Right renal cortex interstitium (tissue), 3 donors: ENCODE data around the gene PHOX2A. TPM values are rescaled to one million over a fixed set of nuclear protein-coding genes. Genes with fewer than 3 reads are reported as not detected.
"Not testable (repeated sequence)": the region's sequence is repeated elsewhere in the genome, so short reads cannot be mapped to it uniquely, and the experiment has no call there.

Source experiments
- DNase-seq, 3 donors: peaks; one replicate each; pipeline ENCODE4 v3.0.0-alpha.2; 2013; ENCODE audit warnings: low read depth in 3 of 3, low spot score in 2 of 3
- polyA plus RNA-seq, 3 donors: library from polyadenylated mRNA; unstranded; fragments of 120-200 nt; gene quantifications; one replicate each; pipeline ENCODE4 v1.2.1, GENCODE V29; 2013; ENCODE audit not compliant: insufficient read length in 3 of 3

The PHOX2A gene
- polyA plus RNA-seq: not detected

- no peak for DNase-seq
Observed at GRCh38 chr11:72244060-72244360, at the start of gene PHOX2A. Gene PHOX2A (minus strand): TSS chr11:72244176. CDS start chr11:72244004, 172 bp downstream.

DNA sequence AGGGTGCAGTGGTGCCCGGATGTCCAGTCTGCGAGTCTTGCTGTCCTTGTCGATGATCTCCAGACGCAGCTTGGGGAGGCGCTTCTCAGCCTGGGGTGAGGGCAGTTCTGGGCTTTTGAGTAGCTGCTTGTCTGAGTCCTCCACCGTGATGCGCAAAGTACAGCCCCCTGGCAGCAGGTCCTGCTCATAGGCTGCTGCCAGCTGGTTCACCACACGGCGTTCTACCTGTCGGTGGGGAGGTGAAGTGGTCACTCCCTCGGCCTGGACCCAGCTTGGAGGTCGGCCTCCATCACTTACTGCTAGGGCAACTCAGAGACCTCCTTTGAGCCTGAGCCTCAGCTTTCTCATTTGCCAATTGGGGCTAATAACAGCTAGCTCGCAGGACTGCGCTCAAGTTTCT lies 49.4 kb upstream of the PHOX2A start:
- no peak for DNase-seq

DNA sequence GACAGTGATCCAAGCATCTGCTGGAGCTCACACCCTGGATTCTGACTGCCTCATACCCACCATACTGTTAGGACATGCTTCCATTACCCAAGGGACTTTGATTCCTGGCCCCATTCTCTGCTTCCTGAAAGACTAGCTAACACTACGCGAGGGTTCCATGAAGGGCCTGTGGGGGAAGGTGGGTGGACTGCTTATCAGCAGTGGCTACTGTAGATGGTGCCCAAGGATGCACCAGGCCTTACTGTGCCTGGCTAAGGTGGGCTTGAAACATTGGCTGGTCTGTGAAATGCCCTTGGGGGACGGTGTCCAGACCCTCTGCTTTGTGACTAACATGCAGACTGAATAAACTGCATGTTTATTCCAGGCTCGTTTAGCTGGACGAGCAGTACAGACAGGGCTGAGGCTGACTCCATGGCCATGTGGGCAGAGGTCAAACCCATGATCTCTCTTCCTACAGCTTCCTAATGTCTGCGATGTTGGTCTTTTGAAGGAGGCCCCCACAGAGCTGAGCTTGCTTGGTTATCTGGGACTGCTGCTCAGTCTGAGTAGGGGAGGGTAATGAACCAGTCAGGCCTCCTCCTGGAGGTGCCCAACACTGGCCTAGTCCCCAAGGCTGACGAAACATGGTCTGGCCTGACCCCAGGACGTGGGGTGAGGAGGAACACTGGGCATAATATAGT lies 48.3 kb upstream of the PHOX2A start:
- no peak for DNase-seq

DNA sequence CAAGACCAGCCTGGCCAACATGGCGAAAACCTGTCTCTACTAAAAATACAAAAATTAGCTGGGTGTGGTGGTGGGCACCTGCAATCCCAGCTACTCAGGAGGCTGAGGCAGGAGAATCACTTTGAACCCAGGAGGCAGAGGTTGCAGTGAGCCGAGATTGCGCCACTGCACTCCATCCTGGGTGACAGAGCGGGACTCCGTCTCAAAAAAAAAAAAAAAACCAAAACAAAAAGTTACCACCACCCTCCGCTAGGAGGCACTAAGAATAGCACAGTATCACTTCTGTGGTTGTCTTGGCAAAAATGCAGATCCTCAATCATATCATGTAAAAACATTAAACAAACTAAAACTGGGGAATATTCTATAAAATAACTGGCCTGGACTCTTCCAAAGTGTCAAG lies 46.8 kb upstream of the PHOX2A start:
- DNase-seq: not testable (repeated sequence)

- DNase-seq: no peak
Observed at GRCh38 chr11:72287293-72287692, 43.3 kb upstream of the PHOX2A start.

- no peak for DNase-seq
Observed at GRCh38 chr11:72283947-72284346, 40.0 kb upstream of the PHOX2A start.

GRCh38 chr11:72280726-72281315 lies 36.8 kb upstream of the PHOX2A start:
- DNase-seq: no peak

GRCh38 chr11:72280037-72280436 lies 36.1 kb upstream of the PHOX2A start:
- no peak for DNase-seq

GRCh38 chr11:72278905-72279304 lies 34.9 kb upstream of the PHOX2A start:
- DNase-seq: no peak

- no peak for DNase-seq
Observed at GRCh38 chr11:72274435-72274834, 30.5 kb upstream of the PHOX2A start.

GRCh38 chr11:72271980-72272379 lies 28.0 kb upstream of the PHOX2A start:
- no peak for DNase-seq

DNA sequence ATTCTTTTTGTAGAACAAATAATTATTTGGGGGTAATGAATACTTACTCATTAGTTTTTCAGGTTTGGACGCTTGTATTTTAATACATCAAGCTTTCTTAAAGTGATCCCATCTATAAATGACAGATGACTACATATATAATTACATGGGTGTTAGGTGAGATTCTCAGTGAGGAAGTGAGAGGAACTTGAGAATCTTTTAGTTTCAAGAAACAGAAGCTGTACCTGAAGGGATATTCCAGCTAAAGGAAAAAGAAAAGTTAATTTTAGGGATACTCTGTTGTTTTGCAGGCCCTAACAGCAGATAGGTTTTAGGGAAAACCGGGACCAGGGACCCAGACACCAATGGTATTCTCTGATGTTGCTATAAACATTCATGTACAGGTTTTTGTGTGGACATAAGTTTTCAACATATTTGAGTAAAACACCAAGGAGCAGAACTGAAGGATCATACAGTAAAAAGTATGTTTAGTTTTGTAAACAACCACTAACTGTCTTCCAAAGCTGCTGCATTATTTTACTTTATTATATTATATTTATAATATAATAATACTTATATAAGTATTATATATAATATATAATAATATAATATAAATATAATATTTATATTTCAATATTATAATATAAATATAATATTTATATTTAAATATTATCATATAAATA lies 24.1 kb upstream of the PHOX2A start:
- no peak for DNase-seq

GRCh38 chr11:72266960-72267359 lies 23.0 kb upstream of the PHOX2A start:
- DNase-seq: not testable (repeated sequence)

- no peak for DNase-seq
Observed at GRCh38 chr11:72265951-72266350, 22.0 kb upstream of the PHOX2A start.

GRCh38 chr11:72263361-72263760 lies 19.4 kb upstream of the PHOX2A start:
- no peak for DNase-seq

DNA sequence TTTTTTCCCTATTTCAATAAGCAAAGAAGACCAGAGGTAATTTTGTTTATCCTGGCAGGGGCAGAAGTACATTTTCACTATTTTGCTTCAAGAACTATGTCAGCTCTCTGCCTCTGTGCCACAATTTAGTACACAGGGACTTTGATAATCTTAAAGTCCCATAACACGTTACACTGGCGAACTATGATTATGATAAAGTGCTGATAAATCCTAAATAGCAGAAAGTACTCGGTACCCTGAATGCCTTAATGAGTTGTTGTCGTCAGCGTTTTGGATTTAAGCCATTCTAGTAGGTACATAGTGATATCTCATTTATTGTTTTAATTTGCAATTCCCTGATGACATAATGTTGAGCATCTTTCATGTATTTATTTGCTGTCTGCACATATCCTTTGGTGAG lies 16.6 kb upstream of the PHOX2A start:
- DNase-seq: no peak

DNA sequence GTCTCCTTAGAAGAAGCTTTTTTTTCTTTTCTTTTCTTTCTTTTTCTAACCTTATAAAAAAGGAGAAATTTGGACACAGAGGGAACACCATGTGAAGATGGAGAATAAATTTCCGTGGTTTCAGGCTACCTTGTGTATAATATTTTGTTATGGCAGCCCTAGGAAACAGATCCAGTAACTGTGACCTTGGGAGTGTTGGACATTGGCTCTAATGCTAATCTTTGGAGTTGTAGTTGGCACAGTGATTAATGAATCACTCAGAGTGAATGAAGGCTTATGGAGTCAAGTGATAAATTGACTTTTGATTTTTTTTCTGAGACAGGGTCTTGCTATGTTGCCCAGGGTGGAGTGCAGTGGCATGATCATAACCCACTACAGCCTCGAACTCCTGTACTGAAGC lies 15.5 kb upstream of the PHOX2A start:
- DNase-seq: no peak

- no peak for DNase-seq
Observed at GRCh38 chr11:72257570-72257969, 13.6 kb upstream of the PHOX2A start.

DNA sequence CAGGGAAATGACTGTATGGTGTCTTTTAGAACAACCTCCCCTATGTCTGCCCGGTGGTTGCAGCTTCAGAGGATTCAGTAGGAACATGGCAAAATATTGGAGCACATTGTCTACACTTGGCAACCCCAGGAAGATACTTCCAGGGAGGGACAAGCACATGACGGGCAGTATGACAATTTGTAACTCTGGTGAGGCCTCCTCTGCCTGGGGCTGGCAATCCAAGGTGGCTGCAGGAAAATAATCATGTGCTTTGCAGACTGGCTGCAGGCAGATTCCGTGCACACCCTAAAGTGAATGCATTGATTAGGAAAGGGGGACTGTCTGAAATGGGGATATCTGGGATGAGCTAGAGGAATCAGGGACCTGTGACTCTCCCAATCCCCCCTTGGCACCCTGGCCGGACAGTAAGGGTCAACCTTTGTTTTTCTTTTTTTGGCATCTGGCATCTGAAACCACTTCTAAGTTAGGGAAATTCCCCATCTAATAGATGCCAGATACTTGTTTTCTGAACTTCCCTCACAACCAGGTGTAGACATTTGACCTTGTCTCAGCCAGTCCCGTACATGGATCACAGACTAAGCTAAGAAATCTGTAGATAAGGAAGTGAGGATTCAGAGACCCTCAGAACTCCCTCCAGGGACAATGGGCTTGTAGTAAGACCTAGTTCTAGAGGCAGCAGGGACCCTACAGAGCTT lies 10.5 kb upstream of the PHOX2A start:
- DNase-seq: no peak

- no peak for DNase-seq
Observed at GRCh38 chr11:72253392-72253791, 9.4 kb upstream of the PHOX2A start.

GRCh38 chr11:72251614-72252013 lies 7.6 kb upstream of the PHOX2A start:
- no peak for DNase-seq
